Hematopoietic multipotent progenitor cell treated with erythropoietin and hydrocortisone succinate and interleukin-3 and kit ligand, for 4 days (in vitro differentiated cells): ENCODE measurements around the gene ENKD1.
A peak's percentile ranks its signal among the peaks of the same experiment; 100 is the strongest.

Experiments used
- DNase-seq: peaks from one replicate; pipeline ENCODE4 v3.0.0-alpha.2; 2015

The ENKD1 gene

DNA sequence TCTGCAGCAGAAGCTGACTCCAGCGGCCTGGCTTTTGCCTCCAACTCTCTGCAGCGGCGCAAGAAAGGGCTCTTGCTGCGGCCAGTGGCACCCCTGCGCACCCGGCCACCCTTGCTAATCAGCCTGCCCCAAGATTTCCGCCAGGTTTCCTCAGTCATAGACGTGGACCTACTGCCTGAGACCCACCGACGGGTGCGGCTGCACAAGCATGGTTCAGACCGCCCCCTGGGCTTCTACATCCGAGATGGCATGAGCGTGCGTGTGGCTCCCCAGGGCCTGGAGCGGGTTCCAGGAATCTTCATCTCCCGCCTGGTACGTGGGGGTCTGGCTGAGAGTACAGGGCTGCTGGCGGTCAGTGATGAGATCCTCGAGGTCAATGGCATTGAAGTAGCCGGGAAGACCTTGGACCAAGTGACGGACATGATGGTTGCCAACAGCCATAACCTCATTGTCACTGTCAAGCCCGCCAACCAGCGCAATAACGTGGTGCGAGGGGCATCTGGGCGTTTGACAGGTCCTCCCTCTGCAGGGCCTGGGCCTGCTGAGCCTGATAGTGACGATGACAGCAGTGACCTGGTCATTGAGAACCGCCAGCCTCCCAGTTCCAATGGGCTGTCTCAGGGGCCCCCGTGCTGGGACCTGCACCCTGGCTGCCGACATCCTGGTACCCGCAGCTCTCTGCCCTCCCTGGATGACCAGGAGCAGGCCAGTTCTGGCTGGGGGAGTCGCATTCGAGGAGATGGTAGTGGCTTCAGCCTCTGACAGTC, 4.5 kb downstream of the ENKD1 start:
- no peak for DNase-seq

DNA sequence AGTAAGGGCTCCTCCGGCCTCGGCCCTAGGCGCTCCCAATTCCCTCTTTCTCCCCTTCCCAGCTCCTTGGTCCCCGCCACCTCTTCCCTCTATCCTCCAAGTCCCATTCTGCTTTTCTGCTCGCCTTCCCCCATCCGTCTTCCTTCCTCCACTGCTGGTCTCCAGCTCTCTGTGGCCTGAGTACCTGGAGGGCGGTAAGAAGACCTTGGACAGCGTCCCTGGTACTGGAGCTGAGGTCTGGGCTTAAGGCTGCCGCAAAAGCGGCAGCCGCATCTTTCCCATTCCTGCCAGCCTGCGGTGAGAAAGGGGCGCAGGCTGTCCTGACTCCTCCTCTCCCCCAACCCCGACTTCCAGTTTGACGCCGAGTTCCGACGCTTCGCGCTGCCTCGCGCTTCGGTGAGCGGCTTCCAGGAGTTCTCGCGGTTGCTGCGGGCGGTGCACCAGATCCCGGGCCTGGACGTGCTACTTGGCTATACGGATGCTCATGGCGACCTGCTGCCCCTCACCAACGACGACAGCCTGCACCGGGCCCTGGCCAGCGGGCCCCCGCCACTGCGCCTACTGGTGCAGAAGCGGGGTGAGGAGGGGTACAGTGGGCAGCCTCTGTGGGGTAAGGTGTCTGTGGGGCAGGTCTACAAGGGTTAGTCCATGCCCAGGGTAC, 5.3 kb downstream of the ENKD1 start:
- DNase-seq = peak; percentile 63

DNA sequence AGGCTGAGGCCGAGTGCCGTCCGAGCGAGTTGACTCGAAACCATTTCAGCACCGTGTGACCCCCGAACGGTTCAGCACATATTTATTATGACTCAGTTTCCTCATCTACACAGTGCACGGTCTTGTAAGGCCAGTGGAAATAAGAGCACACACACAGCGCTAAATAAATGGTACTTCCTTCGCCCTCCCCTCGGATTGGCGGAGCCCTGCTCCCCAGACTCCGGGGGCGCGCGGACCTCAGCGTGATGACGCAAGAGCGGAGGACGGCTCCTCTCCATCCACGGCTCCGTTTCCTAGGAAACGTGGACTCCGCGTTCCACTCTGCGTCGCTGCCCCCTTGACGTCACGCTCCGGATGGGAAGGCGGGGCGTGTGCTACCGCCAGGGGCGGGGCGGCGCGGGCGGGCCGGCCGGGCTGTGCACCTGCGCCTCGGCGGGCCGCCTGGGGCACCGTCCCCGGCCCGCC, 6.0 kb downstream of the ENKD1 start, which contains the start of gene PARD6A:
Gene PARD6A (plus strand): TSS at position 397 of the 465 bp plus-strand sequence. CDS start 79 bp downstream, outside the sequence.
- DNase-seq = peak; percentile 99

DNA sequence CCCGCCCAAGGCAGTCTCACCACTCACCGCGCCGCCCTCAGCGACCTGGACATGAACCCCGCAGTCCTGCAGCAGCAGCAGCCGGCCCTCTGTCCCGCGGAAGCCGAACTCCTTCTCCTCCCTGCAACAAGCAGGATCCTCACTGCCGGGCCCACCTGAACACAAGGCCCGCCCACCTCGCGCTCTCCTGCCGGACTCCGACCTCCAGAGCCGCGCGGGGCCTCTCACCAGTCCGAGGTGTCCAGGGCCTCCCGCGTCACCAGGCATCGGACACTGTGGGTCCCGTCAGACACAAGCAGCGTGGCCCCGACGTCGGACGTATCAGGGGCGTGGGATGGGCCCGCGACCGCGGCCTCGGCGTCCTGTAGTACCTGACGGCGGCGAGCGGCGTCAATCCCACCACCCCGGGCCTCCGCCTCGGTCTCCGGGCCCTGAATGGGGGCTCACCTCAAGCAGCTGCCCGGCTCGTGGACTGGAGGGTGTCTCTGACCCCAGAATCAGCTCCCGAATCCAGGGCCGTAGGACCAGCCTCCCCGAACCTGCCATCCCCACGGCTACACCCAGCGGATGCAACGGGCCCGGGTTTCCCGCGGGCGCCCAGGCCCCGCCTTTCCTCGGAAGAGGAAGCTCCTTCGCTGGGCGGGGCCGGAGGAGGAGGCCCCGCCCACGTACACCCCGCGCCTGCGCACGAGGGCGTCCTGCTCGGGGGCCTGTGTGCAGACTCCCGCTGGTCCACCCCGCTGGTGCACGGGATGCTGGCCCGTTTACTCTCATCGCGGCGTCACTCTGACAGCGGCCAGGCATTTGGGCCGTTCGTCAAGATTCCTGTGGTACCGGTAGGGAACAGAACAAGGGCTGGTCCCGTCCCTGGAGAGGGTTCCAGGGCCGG, 6.6 kb downstream of the ENKD1 start, which contains the start of gene ACD:
Gene ACD (minus strand): TSS at position 586 of the 889 bp plus-strand sequence. CDS start 40 bp downstream, at position 546.
- DNase-seq = peak; percentile 96

DNA sequence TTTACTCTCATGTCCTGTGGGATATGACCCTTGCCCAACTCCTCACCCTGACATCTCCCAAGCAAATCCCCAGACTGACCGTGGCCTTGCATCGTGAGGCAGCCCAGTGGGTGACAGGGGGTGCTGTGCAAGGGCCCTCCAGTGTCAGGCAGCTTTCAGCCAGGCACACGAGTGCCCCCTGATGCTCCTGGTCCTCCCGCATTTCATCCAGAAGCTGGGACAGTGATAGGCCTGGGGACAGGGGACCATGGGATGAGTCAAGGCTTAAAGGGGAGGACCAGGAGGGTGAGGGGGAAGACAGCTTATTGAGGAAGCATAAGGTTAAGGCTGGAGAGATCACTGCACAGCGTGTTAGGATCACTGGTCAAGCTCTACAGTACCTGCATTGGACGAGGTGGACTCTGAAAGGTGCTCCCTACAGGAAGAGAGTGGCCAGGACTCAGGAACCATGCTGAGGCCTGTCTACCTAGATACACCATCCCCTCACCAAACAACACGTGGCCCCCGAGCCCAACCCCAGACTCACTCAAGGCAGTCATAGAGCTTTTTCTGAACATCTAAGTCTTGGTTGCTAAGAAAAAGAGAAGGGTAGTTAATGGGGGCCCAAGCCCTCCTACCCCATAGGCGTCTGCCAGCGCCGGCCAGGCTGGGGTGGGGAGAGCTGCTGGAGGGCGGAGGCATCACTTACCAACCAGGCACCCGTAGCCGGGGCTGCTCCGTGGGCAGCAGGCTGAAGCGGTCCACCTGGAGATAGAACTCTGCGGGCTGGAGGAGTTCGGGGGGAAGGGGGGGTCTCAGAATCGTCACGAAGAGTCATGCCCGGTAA, 7.5 kb downstream of the ENKD1 start:
- peak; percentile 38 for DNase-seq

DNA sequence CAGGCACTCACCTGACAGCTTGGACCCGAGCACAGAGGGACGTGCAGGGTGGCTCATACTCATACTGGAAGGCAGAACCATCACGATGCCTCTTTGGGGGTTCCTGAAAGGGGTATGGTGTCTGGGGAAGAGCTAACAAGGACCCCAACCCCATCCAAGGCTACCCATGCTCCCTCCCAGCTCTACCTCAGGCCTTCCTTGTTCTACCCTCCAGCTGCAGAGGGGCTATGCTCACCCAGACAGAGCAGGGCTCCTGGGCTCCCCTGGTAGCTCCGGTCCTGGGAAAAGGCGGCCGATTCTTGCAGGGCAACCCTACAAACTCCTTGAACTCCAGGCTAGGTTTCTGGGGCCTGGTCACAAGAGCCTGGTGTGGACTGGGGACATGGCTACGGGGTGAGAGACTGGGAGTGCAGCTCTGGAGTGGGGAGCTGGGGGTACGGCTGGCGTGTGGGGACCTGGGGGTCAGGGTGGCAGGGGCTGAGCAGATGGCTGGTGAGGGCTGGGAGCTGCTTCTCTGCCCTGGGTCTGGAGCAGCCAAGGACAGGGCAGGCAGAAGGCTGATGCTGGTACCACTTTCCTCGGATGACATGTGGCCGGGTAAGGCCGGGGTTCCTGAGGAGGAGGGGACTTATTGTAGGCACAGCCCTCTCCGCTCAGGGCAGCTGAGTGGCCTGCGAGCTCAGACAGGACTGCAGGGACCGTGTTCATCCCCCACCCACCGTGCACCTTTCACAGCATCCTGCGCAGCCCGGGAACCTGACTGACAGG, 8.6 kb downstream of the ENKD1 start:
- DNase-seq = no peak

DNA sequence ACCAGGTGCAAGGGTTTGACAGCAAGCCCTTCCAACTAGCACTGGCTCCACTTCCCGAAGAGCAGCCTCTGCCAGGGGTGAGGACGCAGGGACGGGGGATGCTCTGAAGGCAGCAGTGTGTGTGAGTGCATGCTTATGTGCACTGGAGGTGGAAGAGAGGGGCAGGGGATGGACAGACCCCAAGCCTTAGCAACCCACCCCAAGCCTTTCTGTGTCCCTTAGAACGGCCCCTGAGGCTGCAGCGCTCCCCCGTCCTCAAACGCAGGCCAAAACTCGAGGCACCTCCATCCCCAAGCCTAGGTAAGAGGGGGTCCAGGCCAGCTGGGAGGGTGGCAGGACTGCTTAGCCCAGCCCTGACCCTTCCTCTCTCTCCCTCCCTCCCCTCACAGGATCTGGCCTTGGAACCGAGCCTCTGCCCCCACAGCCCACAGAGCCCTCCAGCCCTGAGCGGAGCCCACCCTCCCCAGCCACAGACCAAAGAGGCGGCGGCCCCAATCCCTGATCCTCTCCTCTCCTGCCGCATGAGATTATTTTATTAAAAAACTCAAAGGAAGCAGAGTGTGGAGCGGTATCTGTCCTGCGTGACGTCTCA, 9.4 kb downstream of the ENKD1 start:
- no peak for DNase-seq

DNA sequence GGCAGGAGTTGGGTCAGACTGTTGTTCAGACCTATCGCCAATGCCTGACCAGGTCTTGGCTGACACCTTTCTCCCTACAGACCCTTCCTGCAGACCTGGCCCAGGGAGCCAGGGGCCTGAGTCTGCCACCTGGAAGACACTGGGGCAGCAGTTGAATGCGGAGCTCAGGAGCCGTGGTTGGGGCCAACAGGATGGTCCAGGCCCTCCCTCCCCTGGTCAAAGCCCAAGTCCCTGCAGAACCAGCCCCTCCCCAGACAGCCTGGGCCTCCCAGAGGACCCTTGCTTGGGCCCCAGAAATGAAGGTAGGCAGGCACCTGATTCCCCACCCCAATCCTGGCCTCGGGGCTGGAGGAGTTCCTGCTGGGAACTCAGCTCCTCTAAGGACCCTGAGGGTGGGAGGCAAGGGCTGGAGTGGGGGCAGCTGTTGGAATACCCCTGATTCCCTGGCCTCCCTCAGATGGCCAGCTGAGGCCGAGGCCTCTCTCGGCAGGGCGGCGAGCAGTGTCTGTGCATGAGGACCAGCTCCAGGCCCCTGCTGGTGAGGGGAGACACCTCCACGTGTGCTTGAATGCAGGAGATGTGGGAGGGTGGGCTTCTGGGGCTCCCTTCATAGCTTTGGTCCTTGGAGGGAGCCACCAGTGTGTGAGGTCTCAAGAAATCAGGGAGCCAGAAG, 10.1 kb downstream of the ENKD1 start:
- DNase-seq = no peak

DNA sequence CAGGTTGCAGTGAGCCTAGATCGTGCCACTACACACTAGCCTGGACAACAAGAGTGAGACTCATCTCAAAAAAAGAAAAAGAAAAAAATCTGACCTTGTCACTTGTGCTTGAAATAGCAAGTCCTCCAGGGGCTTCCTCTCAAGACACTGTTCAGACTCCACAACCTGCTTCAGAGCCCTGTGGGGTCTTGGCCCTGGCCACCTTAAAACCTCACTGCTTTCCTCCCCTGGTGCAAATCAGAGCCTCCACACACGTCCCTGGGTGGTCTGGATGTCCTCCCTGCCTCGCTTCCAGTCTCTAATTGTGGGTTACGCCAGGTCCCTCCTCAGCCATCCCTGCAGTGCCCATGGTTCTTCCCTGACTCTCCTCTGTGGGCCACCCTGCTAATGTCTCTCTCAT, 11.2 kb downstream of the ENKD1 start:
- no peak for DNase-seq

DNA sequence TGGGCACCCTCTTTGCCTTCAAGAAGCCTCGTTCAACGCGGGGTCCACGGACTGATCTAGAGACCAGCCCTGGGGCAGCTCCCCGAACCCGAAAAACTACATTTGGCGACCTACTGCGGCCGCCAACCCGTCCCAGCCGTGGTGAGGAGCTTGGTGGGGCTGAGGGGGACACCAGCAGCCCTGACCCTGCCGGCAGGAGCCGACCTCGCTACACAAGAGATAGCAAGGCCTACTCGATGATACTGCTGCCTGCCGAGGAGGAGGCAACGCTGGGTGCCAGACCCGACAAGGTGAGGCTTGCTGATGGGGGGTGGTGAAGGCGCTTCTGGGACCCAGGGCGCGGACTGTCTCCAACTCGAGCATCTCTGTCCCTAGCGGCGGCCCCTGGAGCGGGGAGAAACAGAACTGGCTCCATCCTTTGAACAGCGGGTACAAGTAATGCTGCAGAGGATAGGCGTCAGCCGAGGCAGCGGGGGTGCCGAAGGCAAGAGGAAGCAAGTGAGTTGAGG, 12.1 kb downstream of the ENKD1 start:
- DNase-seq = no peak

DNA sequence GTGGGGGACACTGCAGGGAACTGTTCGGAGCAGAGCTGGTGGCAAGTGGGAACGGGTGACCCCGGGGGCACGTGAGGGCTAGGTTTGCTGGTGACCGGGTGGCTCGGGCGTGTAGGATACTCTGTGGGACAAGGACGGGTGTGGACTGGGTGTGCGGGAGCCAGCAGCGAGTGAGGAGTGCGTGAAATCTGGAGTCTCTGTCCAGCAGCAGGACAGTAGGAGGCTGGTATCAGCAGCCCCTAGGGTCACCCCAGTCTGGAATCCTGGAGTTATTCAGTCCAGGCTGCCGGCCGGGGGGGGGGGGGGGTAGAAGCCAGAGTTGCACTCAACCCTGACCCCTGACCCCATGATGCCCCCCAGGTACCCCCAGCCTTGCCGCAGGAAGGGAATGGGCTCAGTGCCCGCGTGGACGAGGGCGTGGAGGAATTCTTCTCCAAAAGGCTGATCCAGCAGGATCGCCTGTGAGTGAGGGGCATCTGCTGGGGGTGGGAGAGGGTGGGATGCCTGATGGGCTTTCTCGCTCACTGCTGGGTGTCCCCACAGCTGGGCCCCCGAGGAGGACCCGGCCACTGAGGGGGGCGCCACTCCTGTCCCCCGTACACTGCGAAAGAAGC, 12.7 kb downstream of the ENKD1 start:
- DNase-seq = no peak

DNA sequence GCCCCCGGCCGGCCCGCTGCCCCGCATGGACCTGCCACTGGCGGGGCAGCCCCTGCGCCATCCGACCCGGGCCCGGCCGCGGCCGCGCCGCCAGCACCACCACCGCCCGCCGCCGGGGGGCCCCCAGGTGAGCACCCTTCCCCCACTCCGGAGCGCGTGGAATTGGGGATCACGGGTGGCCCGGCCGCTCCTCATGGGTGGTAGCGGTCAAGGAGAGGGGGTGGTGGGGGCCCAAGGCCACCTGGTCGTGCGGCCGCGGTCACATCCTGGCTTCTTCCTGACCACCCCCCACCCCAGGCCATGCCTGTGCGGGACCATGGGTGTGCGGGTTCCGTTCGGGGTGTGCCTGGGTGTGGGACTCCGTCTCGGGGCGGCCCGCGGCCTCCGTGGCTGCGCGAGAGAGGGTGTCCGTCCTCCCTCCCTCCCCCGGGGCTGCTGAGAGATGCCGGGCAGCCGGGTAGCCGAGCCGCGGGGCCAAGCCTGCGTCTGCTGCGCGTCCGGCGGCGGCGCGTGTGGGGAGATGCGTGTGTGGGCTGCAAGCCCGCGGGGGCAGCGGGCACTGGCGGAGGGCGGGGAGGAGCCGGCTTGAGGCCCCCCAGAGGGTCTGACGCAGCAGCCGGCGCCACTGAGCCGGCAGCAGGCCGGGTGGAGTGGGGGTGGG, 13.3 kb downstream of the ENKD1 start:
- no peak for DNase-seq

DNA sequence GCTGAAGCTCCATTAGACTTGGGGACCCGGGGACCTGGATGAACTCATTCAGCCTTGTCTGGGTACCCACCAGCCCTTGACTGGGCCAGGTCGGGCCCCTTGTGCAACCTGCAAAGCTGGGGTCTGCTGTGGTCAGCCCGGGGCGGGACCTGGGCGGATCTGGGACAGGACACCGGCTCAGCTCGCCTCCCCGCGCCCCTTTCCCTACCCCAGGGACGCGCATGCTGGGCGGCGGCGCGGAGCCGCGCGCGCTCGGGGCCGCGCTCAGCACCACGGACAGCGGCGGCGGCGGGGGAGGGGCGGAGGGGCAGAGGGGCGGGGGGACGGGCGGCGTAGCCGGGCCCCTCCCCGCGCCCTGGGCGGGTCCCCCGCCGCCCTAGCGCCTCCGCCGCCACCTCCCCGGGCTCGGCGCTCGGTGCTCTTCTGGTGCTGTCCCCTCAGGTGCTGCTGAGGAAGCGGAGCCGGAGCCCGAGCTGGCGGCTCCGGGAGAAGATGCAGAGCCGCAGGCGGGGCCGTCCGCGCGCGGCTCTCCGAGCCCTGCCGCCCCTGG, 13.9 kb downstream of the ENKD1 start:
- DNase-seq = no peak

DNA sequence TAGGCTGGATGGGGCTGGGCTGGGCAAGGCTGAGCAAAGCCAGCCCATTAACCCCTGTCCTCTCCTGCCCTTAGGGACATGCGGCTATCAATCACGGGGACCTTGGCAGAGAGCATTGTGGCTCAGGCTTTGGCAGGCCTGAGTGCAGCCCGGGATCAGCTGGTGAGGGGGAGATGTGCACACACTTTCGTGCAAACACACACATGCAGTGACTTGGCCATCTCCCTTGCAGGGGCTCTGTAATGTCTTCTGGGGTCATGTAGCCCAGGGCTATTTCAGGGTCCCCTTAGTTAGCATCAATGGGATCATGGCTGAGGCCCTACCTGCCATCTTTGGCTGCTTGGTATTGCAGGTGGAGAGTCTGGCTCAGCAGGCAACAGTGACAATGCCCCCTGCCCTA, 14.7 kb downstream of the ENKD1 start:
- no peak for DNase-seq

DNA sequence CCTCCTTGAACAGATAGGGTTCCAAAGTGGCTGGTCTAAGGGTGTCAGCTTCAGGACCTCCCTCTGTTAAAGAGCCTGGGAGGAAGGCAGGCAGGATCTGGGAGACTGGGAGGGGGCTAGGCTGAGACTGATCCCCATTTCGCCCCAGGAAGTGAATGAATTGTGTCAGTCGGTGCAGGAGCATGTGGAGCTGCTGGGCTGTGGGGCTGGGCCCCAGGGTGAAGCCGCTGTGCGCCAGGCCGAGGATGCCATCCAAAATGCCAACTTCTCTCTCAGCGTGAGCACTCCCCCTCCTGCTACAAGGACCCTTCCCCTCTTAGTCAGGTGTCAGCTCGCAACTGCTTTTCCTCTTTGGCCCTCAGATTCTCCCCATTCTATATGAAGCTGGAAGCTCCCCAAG, 15.5 kb downstream of the ENKD1 start:
- no peak for DNase-seq

DNA sequence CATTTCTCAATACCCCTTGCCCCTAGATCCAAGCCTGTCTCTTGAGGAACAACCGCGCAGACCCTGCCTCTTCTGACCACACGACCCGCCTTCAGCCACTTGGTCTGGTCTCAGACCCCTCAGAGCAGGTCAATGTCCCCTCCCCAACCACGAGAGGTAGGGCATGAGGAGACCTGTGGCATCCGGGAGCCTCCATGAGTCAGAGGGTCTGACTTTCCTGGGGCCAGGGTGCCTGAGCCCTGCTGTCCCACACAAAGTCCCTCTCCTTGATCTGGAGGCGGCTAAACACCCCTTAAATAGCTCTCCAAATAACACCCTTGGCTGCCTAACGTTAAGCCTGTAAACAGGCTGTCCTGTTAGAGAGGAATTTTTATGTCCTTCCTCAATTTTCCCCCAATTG, 16.5 kb downstream of the ENKD1 start:
- no peak for DNase-seq

DNA sequence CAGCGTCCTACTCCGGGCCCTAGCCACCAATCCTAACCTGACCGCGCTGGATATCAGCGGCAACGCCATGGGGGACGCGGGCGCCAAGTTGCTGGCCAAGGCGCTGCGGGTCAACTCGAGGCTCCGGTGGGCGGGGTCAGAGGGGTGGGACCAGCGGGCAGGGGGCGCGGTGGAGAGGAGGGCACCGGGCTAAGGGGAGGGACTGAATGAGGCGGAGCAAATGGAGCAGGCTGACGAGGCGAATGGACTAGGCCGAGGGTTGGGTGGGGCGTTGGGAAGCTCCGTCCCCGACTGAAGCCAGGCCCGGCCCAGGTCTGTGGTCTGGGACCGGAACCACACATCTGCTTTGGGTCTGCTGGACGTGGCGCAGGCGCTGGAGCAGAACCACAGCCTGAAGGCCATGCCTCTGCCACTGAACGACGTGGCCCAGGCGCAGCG, 17.0 kb downstream of the ENKD1 start:
- DNase-seq = no peak

DNA sequence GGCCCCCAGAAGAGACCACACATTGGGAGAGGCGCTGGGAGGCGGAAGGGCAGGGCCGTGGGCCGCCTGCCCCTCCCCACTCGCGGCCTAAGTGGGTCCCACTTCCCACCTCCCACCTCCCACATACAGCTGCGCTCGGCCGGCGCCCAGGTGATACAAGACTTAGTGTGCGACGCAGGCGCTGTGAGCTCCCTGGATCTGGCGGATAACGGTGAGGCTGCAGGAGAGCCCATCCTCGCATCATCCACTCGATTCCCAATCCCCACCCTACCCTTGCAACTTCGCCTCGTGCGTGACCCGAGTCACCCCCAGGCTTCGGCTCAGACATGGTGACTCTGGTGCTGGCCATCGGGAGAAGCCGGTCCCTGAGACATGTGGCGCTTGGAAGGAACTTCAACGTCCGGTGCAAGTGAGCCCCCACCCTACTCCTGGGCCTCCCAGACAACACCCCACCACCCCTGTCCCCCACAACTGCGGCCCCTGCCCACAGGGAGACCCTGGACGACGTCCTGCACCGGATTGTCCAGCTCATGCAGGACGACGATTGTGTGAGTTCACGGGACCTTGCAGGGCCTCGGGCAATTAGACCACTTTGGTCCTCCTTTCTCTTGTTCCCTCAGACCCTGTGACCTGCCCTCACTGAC, 17.7 kb downstream of the ENKD1 start:
- no peak for DNase-seq
